GM18951 (cell line): ENCODE results near the gene ANKRD44.

ENCODE experiments used
- POLR2A ChIP-seq: IDR thresholded peaks from 4 replicates; pipeline ENCODE4 v1.6.1; 2011; ENCODE audit warnings: mild to moderate bottlenecking; ENCODE audit not compliant: insufficient read length, insufficient read depth; ENCODE audit errors: extremely low read depth
- in situ Hi-C: fragments of 300-500 bp; cut with MboI; formaldehyde crosslinking; loops from one replicate; pipeline ENCODE4 v1.12.0; 2022; ENCODE audit warnings: low sequenced_read_pairs, mixed read lengths, inconsistent platforms; ENCODE audit not compliant: unreplicated experiment

Gene ANKRD44

GRCh38 chr2:197097578-197098366 lies 212.8 kb downstream of the ANKRD44 start:
- no peak for TF ChIP-seq POLR2A
- in situ Hi-C loops, result no loop called here

GRCh38 chr2:197096649-197097048 lies 213.9 kb downstream of the ANKRD44 start:
- in situ Hi-C loops, result no loop called here

GRCh38 chr2:197092431-197092830 lies 218.1 kb downstream of the ANKRD44 start:
- in situ Hi-C loops, result no loop called here
- no peak for TF ChIP-seq POLR2A

More at GRCh38 chr2:197096649-197097048, 213.9 kb downstream of the ANKRD44 start:
- TF ChIP-seq POLR2A, result no peak

GRCh38 chr2:197090742-197091367 lies 219.7 kb downstream of the ANKRD44 start:
- TF ChIP-seq POLR2A, result no peak
- in situ Hi-C loops, result no loop called here

- in situ Hi-C loops, result no loop called here
- TF ChIP-seq POLR2A, result no peak
These were observed 220.9 kb downstream of the ANKRD44 start for GRCh38 chr2:197089655-197090054.

DNA sequence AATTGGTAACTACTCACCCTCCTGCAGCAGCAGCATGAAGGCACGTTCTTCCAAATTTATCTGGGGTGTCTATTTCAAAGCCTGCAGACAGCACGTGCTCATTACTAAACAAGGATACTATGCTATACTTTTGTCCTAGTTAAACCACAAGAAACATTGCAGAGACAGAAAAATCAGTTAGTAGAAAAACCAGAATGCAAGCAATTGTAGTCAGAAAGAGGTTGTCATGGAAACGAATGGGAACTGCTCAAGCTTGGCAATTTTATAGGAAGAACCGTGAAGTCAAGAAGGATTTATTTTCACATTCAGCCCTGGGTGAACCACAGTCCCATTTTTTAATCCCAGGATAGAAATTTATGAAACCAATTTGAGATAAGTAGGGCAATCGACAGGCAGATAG lies 221.9 kb downstream of the ANKRD44 start:
- in situ Hi-C loops, result no loop called here
- no peak for TF ChIP-seq POLR2A

DNA sequence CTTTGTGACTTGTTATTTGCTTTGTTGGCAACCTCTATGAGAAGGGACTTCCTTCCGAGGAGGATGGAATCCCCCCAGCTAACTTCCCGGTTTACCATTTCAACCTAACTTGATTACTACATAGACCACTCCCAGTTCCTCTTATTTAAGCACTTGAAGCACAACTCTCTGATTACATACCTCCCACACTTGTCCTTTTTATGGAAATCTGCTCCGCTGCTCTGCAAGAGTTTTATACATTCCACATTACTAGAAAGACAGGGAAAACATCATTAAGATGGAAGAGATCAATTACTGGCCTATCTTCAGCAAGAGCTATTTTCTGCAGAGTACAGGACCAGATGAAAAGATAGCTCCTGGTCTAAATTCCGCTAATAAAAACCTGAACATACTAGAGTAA lies 224.1 kb downstream of the ANKRD44 start:
- in situ Hi-C loops, result no loop called here
- no peak for TF ChIP-seq POLR2A

GRCh38 chr2:197085665-197086064 lies 224.9 kb downstream of the ANKRD44 start:
- in situ Hi-C loops, result no loop called here
- TF ChIP-seq POLR2A, result no peak

DNA sequence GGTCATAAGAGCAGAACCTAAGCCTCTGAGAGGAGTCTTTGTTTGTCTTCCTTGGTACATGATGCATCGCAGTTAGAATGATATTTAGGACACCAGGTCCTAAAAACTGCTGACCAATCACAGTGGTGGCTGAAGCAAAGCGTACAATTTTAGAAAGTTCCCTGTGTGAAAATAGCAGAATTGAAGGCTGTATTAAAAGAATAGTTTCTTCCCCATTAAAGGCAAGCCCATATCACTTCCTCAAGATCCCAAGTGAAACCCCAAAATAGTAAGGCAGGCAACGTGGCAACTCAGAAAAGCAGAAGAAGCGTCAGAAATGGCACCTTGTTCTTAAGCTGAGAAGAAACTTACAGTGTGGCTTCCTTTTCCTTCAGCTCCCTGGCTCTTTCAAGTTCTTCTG lies 229.3 kb downstream of the ANKRD44 start:
- no peak for TF ChIP-seq POLR2A
- in situ Hi-C loops, result no loop called here

GRCh38 chr2:197080578-197081216 lies 229.9 kb downstream of the ANKRD44 start:
- TF ChIP-seq POLR2A, result no peak
- in situ Hi-C loops, result no loop called here

GRCh38 chr2:197079832-197080555 lies 230.6 kb downstream of the ANKRD44 start:
- TF ChIP-seq POLR2A, result no peak
- in situ Hi-C loops, result no loop called here

- no peak for TF ChIP-seq POLR2A
- in situ Hi-C loops, result no loop called here
These were observed 231.2 kb downstream of the ANKRD44 start for GRCh38 chr2:197079414-197079813.

- in situ Hi-C loops, result no loop called here
- no peak for TF ChIP-seq POLR2A
These were observed 232.0 kb downstream of the ANKRD44 start for GRCh38 chr2:197078535-197078934.
